ENCODE results near the gene KIF13A.

DNA sequence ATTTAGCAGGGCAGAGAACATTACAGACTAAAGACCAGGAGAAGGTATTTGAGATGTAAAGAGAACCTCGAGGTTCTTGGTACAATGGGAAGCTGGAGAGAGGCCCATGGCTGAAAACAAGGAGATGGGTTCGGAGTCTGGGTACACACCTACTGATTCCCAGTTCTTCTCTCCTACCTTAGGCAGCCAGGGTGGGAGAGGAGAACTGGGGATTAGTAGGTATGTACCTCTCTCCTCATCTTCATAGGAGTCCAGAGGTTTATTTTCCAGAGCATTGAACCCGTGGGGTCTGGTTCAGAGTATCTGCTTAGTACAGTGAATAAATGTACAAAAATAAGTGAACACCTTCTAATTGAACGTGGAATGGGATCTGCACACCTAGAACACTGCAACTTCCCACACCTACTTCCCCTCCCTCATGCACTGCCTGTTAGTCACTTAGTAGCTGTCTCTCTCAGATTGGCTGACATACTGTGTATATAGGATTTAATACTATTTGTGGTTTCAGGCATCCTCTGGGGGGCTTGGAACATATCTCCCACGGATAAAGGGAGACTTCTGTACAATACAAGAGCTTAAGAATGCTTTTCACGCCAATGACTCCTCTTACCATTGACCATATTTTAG is 257.2 kb downstream of the KIF13A start:
- TF ChIP-seq, protein P1, sequence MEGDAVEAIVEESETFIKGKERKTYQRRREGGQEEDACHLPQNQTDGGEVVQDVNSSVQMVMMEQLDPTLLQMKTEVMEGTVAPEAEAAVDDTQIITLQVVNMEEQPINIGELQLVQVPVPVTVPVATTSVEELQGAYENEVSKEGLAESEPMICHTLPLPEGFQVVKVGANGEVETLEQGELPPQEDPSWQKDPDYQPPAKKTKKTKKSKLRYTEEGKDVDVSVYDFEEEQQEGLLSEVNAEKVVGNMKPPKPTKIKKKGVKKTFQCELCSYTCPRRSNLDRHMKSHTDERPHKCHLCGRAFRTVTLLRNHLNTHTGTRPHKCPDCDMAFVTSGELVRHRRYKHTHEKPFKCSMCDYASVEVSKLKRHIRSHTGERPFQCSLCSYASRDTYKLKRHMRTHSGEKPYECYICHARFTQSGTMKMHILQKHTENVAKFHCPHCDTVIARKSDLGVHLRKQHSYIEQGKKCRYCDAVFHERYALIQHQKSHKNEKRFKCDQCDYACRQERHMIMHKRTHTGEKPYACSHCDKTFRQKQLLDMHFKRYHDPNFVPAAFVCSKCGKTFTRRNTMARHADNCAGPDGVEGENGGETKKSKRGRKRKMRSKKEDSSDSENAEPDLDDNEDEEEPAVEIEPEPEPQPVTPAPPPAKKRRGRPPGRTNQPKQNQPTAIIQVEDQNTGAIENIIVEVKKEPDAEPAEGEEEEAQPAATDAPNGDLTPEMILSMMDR (IDR thresholded peaks at IDR 0.05) = no peak
- no peak for TF ChIP-seq POLR2A (IDR thresholded peaks at IDR 0.05)

Measured in breast epithelium (tissue), 3 donors.